Endothelial cell of hepatic sinusoid (primary cell): ENCODE data around the gene ART4.

Source experiments
- in situ Hi-C: cut with HindIII; loops from 2 replicates; pipeline ENCODE4 v1.10.0; 2017; ENCODE audit warnings: low sequenced_read_pairs

ART4 gene

DNA sequence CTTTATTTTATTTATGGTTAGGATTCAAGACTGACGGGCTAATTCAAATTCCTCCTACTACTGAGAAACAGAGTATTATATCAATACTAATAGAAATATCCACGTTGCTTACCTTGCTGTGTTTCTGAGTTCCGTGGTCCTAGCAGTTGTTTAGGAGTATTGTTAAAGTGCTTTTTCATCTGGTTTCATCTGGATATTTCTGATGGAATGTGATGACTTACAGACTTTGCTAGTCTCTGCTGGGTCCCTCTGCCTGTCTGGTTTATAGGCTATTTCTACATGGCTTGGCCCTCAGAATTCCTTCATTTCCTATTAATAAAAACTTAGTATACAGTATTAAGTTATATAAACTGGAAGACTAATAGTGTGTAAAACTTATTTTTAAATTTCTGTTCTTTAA, 29.3 kb downstream of the ART4 start, which contains the start of gene SMCO3:
Gene SMCO3, minus strand, starts transcription at position 169 of the 400 bp plus-strand sequence. CDS start 7,502 bp downstream, outside the sequence.
- in situ Hi-C loops: loop anchor here (5.0 kb wide), 1 partner anchor 82 kb away; no protein-coding TSS in a partner anchor

GRCh38 chr12:14811486-14811885, 31.8 kb downstream of the ART4 start:
- in situ Hi-C loops: loop anchor here (5.0 kb wide), 1 partner anchor 79 kb away; no protein-coding TSS in a partner anchor

- in situ Hi-C loops: loop anchor here (5.0 kb wide), 1 partner anchor 79 kb away; no protein-coding TSS in a partner anchor
These were observed 32.3 kb downstream of the ART4 start for GRCh38 chr12:14810953-14811483.

DNA sequence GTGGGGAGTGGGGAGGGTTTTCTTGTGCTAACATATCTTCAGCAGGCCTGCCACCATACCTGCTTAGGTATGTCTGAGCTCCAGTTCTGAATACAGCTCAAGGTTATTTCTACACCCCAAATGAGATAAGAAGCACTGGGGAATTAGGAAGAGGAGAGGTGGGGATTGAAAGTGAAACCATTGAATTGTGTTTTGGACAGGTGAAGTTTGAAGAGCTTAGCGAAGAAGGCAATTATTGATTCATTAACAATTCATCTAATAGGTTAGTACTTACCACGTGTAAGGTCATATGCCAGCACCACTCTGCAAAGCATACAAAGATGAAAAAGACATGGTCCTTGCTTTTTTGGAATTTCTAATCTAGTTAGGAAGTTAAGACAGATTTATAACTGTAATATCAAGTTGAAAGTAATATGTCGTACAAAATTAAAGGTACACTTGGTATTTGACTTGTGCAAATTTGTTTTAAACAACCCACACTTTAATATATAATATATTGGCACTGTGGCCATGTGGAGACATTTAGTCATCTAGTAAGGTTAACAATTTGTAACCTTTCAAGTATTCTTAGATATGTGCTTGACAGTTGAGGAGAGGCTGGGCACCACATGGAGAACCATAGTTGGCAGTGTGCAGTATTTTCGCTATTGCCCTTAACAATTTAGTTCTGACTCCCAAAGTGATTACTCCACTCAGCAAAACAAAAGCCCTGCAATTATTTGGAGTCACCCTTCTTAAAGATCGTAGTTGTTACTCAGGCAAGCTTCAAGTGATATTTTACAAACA, 33.0 kb downstream of the ART4 start:
- in situ Hi-C loops: loop anchor here (5.0 kb wide), 1 partner anchor 78 kb away; no protein-coding TSS in a partner anchor

DNA sequence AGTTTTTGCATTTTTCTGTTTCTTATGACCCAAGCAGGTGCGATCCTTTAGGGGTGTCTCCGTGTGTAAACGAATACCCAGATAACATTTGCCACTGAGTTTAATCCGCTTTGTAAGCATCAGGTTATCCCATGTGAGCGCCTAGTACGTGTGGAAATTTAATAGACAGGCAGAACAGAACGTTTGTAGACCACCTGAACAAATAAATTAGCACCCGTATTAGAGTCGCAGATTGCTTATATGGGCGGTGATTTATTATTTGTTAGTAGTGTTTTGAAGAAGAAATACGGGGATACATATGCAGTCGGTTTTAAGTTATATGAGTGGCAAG, 39.5 kb downstream of the ART4 start:
- in situ Hi-C loops: no loop called here

- in situ Hi-C loops: no loop called here
These were observed 40.1 kb downstream of the ART4 start, which contains the start of the genes C12orf60 and WBP11 for GRCh38 chr12:14803011-14803829. TSS of gene C12orf60 (plus strand) at chr12:14803670. CDS start at chr12:14822936, 19,266 bp downstream. TSS of gene WBP11 (minus strand) at chr12:14803478. CDS start at chr12:14801383, 2,095 bp downstream.

GRCh38 chr12:14802721-14803010, 40.7 kb downstream of the ART4 start:
- in situ Hi-C loops: no loop called here

DNA sequence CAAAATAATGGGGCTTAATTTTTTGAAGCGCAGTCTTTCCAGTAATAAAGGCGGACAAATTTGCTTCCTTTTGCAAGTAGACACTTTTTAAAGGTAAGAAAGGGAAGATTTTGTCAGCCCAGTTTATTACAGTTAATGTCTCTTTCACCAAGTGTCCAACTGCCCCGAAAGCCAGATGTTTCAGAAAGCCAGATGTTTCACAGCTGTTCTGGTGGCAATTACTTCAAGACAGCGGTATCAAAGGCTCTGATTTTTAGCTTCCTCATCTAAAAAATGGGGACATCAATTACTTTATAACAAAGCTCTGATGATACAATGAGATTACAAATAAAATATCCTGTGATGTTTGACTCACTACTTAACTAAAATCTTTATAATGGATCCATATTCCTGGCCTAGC, 41.1 kb downstream of the ART4 start:
- in situ Hi-C loops: no loop called here

DNA sequence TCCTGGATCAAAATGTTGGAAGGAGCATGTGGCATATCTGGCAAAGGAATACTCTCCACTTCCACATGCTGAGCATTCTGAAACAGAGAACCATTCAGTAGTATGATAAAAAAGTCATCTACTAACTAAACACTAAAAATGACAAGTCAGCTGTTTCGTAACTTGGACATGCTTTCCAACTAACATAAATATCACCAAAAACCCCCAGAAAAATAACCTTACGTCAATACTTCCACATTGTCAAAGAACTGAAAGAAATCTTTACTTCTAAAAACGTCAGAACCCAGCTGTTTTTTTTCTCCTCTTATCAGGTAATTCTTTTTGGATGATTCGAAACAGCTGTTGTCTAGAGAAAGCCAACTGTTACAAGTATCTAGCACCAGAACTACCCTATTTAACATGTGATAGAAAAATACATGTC, 48.3 kb downstream of the ART4 start:
- in situ Hi-C loops: no loop called here

DNA sequence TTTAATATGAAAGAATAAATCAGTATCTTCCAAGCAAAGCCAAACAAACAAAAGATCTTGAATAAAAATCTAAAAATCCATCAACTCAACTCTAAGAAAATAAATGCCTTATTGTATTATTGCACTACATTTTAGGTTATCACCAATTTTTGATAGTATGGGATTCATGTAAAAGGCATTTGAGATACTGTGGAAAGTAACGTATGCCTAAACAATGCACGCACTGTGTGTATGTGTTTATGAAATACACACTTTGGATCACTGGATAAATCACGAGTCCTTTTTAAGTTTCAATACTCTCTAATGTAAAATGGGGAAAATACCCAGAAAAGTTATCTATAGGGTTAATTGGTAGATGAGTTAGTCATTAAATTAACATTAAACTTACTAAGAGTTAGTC, 57.8 kb downstream of the ART4 start:
- in situ Hi-C loops: no loop called here

DNA sequence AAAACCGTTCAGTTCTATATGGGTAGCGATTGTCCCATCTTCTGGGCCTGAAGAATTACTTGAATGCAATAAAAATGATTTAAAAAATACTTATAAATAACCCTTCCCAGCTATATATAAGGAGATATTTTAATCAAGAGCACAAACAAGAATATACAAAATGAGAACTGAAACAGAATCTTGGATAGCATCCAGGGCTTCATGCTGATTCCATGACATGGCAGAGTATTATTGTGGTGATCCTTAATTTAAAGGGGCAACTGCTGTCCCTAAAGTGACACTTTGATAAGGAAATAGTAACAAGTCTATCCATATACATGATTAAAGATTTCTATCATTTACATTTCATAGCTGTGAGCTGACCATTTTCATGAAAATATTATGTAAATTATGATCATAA, 58.9 kb downstream of the ART4 start:
- in situ Hi-C loops: no loop called here

- in situ Hi-C loops: no loop called here
These were observed 60.6 kb downstream of the ART4 start for GRCh38 chr12:14782756-14783155.

DNA sequence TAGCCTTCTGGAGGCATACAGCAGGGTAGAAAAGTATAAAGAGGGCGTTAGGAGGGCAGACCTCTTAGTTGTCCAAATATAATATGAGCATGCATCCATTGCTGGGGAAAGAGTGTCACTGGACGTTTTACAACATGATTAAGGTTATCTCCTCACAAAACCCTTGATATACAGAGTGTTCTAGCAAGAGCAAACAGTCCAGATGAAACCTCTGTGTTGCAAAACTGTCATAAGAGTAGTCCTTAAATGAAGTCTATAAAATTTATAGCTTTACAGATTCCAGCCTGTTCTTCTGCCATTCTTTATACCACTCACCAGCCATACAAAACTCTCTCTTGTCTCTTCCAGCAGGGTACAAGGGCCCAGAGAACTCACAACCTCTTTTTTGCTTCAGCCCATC, 61.8 kb downstream of the ART4 start:
- in situ Hi-C loops: no loop called here

DNA sequence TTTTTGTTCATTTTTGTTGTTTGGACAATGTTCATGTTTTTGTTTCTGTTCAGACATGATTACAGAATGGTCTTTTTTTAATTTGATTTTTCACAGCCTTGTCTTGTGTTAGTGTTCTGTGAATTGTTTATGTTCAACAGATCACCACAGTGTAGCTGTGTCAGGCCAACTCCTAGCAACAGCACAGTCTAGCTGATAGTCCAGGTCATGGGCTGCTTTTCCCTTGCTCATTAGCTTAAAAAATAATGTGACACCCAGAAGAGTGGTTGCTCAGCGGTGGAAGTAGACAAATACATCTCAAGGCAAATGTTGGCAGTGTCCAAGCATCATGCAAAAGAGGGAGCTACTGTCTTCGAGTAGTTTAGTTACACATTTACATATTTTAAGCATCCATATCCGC, 62.5 kb downstream of the ART4 start:
- in situ Hi-C loops: no loop called here

- in situ Hi-C loops: no loop called here
These were observed 63.5 kb downstream of the ART4 start for GRCh38 chr12:14779834-14780233.

DNA sequence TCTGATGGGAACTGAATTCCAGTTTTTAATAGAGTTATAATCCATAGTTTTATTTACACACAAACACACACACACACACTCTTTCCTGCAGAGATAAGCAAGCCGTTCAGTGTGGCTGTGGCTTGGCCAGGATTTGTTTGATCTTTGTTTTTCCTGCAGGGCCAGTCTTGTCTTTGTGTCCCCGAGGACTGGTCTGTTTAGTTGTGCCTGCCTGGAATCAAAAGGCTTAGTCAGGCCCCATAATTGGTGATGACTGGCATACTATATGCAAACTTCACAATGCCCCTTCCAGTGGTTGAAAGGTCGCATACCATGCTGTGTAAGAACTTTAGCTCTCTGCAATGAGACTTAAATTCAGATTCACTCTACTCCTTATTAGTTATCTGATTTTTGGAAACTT, 66.1 kb downstream of the ART4 start:
- in situ Hi-C loops: no loop called here

GRCh38 chr12:14776236-14776961, 66.9 kb downstream of the ART4 start:
- in situ Hi-C loops: no loop called here

DNA sequence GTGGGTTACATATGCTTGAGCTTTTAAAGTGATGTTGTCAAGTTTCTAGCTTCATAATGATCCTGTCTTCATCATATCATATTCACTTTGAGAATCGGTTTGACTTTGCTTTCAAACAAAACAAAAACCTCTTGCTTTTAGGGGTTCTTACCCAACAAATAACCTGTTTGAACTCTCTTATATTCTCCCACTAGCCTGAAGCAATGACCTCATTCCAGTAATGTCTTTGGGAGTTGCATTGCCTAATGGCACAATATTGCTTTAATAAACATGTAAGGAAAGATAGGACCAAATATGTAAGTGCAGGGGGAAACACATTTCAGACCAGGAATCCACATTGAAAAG, 67.7 kb downstream of the ART4 start:
- in situ Hi-C loops: no loop called here
